ENCODE results near the gene MNX1. TPM values are rescaled to one million over a fixed set of nuclear protein-coding genes. Genes with fewer than 3 reads are reported as not detected.

Gene MNX1
- total RNA-seq, 4 donors from 2014 or later, result not detected

DNA sequence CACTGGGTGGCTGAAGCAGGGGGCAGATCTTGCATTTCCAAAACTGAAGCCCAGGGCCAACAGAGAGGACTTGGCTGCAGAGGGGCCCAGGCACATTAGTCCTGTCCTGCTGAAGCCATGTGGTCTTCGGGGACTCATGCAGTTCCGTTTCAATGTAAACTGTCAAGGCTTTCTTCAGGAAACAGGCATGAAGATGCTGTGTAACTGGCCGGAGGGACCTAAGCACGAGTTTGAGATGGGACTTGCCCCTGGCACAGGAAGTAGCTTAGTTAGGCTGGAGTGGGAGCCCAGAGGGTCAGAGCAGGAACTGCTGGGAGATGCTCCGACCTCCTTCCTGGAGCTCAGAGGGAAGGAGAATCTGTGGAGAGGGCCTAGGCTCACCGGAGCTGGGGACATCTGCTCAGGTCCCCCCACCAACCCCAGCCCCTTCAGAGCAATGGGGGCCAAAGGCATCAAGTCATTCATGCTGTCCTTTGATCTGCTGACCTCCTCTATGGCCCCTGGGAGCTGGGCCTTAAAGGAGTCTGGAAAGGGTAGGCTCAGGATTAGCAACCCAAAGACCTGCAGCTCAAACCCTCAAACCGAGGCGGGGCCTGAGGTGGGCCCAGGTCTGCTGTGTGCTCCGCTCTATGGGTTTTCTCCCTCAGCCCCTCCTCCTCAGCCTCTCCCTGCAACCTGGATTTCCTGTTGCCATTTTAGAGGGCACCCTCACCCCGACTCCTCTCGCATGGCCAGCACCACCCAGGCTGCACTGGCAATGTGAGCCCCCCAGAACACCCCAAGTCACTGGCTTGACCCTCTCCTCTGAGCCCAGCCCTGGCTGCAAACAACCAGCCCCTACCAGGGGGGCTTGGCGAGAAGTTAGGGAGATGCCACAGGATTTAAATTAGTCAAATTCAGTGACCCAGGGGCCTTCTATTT lies 4.4 kb upstream of the MNX1 start:
- peaks cover 0 to 40% (median 6%) of the 10 kb centered on the region in 3 donors for H3K4me1 ChIP-seq
- H3K4me3 ChIP-seq, result no peak overlapping the region
- ATAC-seq, result no peak
- H3K9me3 ChIP-seq, result no peaks in the 10 kb centered on the region
- H3K27ac ChIP-seq, result no peak overlapping the region
- WGBS, 2 donors (ENCODE audit: low coverage in 1 of 2), result 40 to 60% methylated on average over 2 to 7 of the region's 12 CpGs
- no peaks in the 10 kb centered on the region for H3K36me3 ChIP-seq
- TF ChIP-seq CTCF (IDR thresholded peaks at IDR 0.05) (no peak), POLR2AphosphoS5 (IDR thresholded peaks at IDR 0.05) (no peak), EP300 (IDR thresholded peaks at IDR 0.05) (no peak), POLR2A (IDR thresholded peaks at IDR 0.05) (no peak)
- peaks cover 99% of the 10 kb centered on the region for H3K27me3 ChIP-seq

GRCh38 chr7:157013602-157014549 lies 3.4 kb upstream of the MNX1 start:
- Histone ChIP-seq H3K4me1 (peaks cover 0 to 40% (median 5%) of the 10 kb centered on the region in 3 donors), H3K27me3 (peaks cover 98% of the 10 kb centered on the region), H3K4me3 (no peak overlapping the region), H3K27ac (no peak overlapping the region), H3K9me3 (no peaks in the 10 kb centered on the region), H3K36me3 (no peaks in the 10 kb centered on the region)
- TF ChIP-seq POLR2A (IDR thresholded peaks at IDR 0.05), result no peak
- TF ChIP-seq POLR2AphosphoS5 (IDR thresholded peaks at IDR 0.05), result no peak
- no peak for TF ChIP-seq EP300 (IDR thresholded peaks at IDR 0.05)
- TF ChIP-seq CTCF (IDR thresholded peaks at IDR 0.05), result no peak
- ATAC-seq, result no peak
- WGBS, 2 donors (ENCODE audit: low coverage in 1 of 2), result 9 to 22% methylated on average over 6 to 8 of the region's 13 CpGs

- H3K27me3 ChIP-seq, result peaks cover 98% of the 10 kb centered on the region
- TF ChIP-seq POLR2A (IDR thresholded peaks at IDR 0.05) (no peak), EP300 (IDR thresholded peaks at IDR 0.05) (no peak), POLR2AphosphoS5 (IDR thresholded peaks at IDR 0.05) (no peak), CTCF (IDR thresholded peaks at IDR 0.05) (no peak)
- ATAC-seq, result no peak
- no peaks in the 10 kb centered on the region for H3K36me3 ChIP-seq
- H3K4me3 ChIP-seq, result no peak overlapping the region
- no peak overlapping the region for H3K27ac ChIP-seq
- H3K9me3 ChIP-seq, result no peaks in the 10 kb centered on the region
- peaks cover 0 to 35% (median 4%) of the 10 kb centered on the region in 3 donors for H3K4me1 ChIP-seq
Measured at GRCh38 chr7:157013101-157013500, 2.6 kb upstream of the MNX1 start.

GRCh38 chr7:157012113-157012547 lies 1.7 kb upstream of the MNX1 start:
- H3K4me1 ChIP-seq, result peaks cover 0 to 31% (median 4%) of the 10 kb centered on the region in 3 donors
- no peaks in the 10 kb centered on the region for H3K9me3 ChIP-seq
- ATAC-seq, result no peak
- TF ChIP-seq EP300 (IDR thresholded peaks at IDR 0.05) (no peak), POLR2A (IDR thresholded peaks at IDR 0.05) (no peak), CTCF (IDR thresholded peaks at IDR 0.05) (no peak), POLR2AphosphoS5 (IDR thresholded peaks at IDR 0.05) (no peak)
- H3K4me3 ChIP-seq, result no peak overlapping the region
- no peaks in the 10 kb centered on the region for H3K36me3 ChIP-seq
- H3K27me3 ChIP-seq, result peaks cover 98% of the 10 kb centered on the region
- no peak overlapping the region for H3K27ac ChIP-seq
- 15 to 16% methylated on average over 6 to 8 of the region's 10 CpGs for WGBS, 2 donors (ENCODE audit: low coverage in 1 of 2)
